Measurements from ENCODE around the gene PSEN1. TPM values are rescaled to one million over a fixed set of nuclear protein-coding genes. Genes with fewer than 3 reads are reported as not detected.
A peak's percentile ranks its signal among the peaks of the same experiment; 100 is the strongest.
"Not testable (repeated sequence)": the region's sequence is repeated elsewhere in the genome, so short reads cannot be mapped to it uniquely, and the experiment has no call there.

PSEN1 gene
- total and polyA plus RNA-seq, 5 donors: 12.8 to 32.0 (median 28.5) TPM

- Histone ChIP-seq H3K27ac (ENCODE audit: low read length) (no peak overlapping the region), H3K4me3 (ENCODE audit: low read length) (no peak overlapping the region), H3K4me1 (ENCODE audit: control insufficient read depth, insufficient read depth, low read length) (no peaks in the 10 kb centered on the region), H3K9me3 (ENCODE audit: control insufficient read depth, low read length) (no peaks in the 10 kb centered on the region), H3K27me3 (ENCODE audit: control insufficient read depth, insufficient read depth) (no peaks in the 10 kb centered on the region)
- WGBS: 74% methylated on average over 1 of the region's 1 CpG
- no peak for ATAC-seq
- DNase-seq: no peak
- intact Hi-C loops (cut with DNase I): no loop called here
Measured at GRCh38 chr14:73166399-73166798, 30.1 kb downstream of the PSEN1 start.

DNA sequence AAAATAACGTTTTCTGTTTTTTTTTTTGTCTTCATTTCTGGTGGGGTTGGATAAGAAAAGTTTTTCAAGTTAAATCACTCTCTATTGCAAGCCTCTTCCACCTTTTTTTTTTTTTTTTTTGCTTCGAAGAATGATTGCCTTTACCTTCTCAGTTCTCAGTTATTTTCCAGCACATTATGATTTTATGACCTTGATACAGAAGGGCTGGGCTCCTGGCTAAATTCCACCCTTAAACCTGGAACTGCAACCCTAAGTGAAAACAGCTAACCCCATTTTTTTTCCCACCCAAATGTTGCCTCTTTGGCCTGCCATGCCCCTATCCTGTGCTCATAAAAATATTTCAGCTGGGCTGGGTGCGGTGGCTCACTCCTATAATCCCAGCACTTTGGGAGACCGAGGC, 31.4 kb downstream of the PSEN1 start:
- 81% methylated on average over 4 of the region's 4 CpGs for WGBS
- ATAC-seq (no peak), DNase-seq (no peak)
- intact Hi-C loops (cut with DNase I): no loop called here
- no peak overlapping the region for H3K4me3 ChIP-seq (ENCODE audit: low read length)
- H3K27ac ChIP-seq (ENCODE audit: low read length): no peak overlapping the region
- H3K9me3 ChIP-seq (ENCODE audit: control insufficient read depth, low read length): no peaks in the 10 kb centered on the region
- no peaks in the 10 kb centered on the region for H3K27me3 ChIP-seq (ENCODE audit: control insufficient read depth, insufficient read depth)
- H3K4me1 ChIP-seq (ENCODE audit: control insufficient read depth, insufficient read depth, low read length): no peaks in the 10 kb centered on the region

- 82% methylated on average over 9 of the region's 9 CpGs for WGBS
- Histone ChIP-seq H3K9me3 (ENCODE audit: control insufficient read depth, low read length) (no peaks in the 10 kb centered on the region), H3K27me3 (ENCODE audit: control insufficient read depth, insufficient read depth) (no peaks in the 10 kb centered on the region), H3K4me1 (ENCODE audit: control insufficient read depth, insufficient read depth, low read length) (no peaks in the 10 kb centered on the region), H3K4me3 (ENCODE audit: low read length) (no peak overlapping the region), H3K27ac (ENCODE audit: low read length) (no peak overlapping the region)
- DNase-seq (no peak), ATAC-seq (no peak)
- intact Hi-C loops (cut with DNase I): no loop called here
Measured at GRCh38 chr14:73168274-73168673, 32.0 kb downstream of the PSEN1 start.

GRCh38 chr14:73168691-73169090, 32.4 kb downstream of the PSEN1 start:
- no peaks in the 10 kb centered on the region for H3K4me1 ChIP-seq (ENCODE audit: control insufficient read depth, insufficient read depth, low read length)
- WGBS: 91% methylated on average over 14 of the region's 14 CpGs
- no peak overlapping the region for H3K4me3 ChIP-seq (ENCODE audit: low read length)
- intact Hi-C loops (cut with DNase I): no loop called here
- no peak overlapping the region for H3K27ac ChIP-seq (ENCODE audit: low read length)
- ATAC-seq (no peak), DNase-seq (no peak)
- no peaks in the 10 kb centered on the region for H3K9me3 ChIP-seq (ENCODE audit: control insufficient read depth, low read length)
- no peaks in the 10 kb centered on the region for H3K27me3 ChIP-seq (ENCODE audit: control insufficient read depth, insufficient read depth)

- not testable (repeated sequence) for H3K9me3 ChIP-seq (ENCODE audit: control insufficient read depth, low read length); H3K4me3 ChIP-seq (ENCODE audit: low read length); H3K27me3 ChIP-seq (ENCODE audit: control insufficient read depth, insufficient read depth); DNase-seq; H3K27ac ChIP-seq (ENCODE audit: low read length); ATAC-seq; H3K4me1 ChIP-seq (ENCODE audit: control insufficient read depth, insufficient read depth, low read length)
- 88% methylated on average over 6 of the region's 6 CpGs for WGBS
- intact Hi-C loops (cut with DNase I): loop anchor here (5.0 to 10.0 kb wide), 3 partner anchors 105 to 305 kb away; no protein-coding TSS in a partner anchor
Measured at GRCh38 chr14:73169855-73170254, 33.5 kb downstream of the PSEN1 start.

GRCh38 chr14:73170686-73171085, 34.4 kb downstream of the PSEN1 start:
- Histone ChIP-seq H3K4me1 (ENCODE audit: control insufficient read depth, insufficient read depth, low read length) (no peaks in the 10 kb centered on the region), H3K4me3 (ENCODE audit: low read length) (no peak overlapping the region), H3K27me3 (ENCODE audit: control insufficient read depth, insufficient read depth) (no peaks in the 10 kb centered on the region), H3K9me3 (ENCODE audit: control insufficient read depth, low read length) (no peaks in the 10 kb centered on the region), H3K27ac (ENCODE audit: low read length) (no peak overlapping the region)
- 87% methylated on average over 11 of the region's 11 CpGs for WGBS
- ATAC-seq (no peak), DNase-seq (no peak)
- intact Hi-C loops (cut with DNase I): loop anchor here (5.0 to 10.0 kb wide), 3 partner anchors 104 to 304 kb away; no protein-coding TSS in a partner anchor

GRCh38 chr14:73172500-73172899, 36.2 kb downstream of the PSEN1 start:
- intact Hi-C loops (cut with DNase I): loop anchor here (5.0 to 10.0 kb wide), 3 partner anchors 102 to 302 kb away; no protein-coding TSS in a partner anchor

GRCh38 chr14:73173092-73173735, 36.9 kb downstream of the PSEN1 start:
- Histone ChIP-seq H3K9me3 (ENCODE audit: control insufficient read depth, low read length) (no peaks in the 10 kb centered on the region), H3K4me3 (ENCODE audit: low read length) (no peak overlapping the region), H3K4me1 (ENCODE audit: control insufficient read depth, insufficient read depth, low read length) (no peaks in the 10 kb centered on the region), H3K27ac (ENCODE audit: low read length) (no peak overlapping the region), H3K27me3 (ENCODE audit: control insufficient read depth, insufficient read depth) (no peaks in the 10 kb centered on the region)
- 47% methylated on average over 3 of the region's 3 CpGs for WGBS
- intact Hi-C loops (cut with DNase I): loop anchor here (5.0 to 10.0 kb wide), 3 partner anchors 102 to 302 kb away; no protein-coding TSS in a partner anchor
- ATAC-seq: peak in 1 of 2 donors; percentile 29
- no peak for DNase-seq

More at GRCh38 chr14:73172500-73172899, 36.2 kb downstream of the PSEN1 start:
- Histone ChIP-seq H3K4me1 (ENCODE audit: control insufficient read depth, insufficient read depth, low read length) (no peaks in the 10 kb centered on the region), H3K27me3 (ENCODE audit: control insufficient read depth, insufficient read depth) (no peaks in the 10 kb centered on the region), H3K27ac (ENCODE audit: low read length) (no peak overlapping the region), H3K9me3 (ENCODE audit: control insufficient read depth, low read length) (no peaks in the 10 kb centered on the region), H3K4me3 (ENCODE audit: low read length) (no peak overlapping the region)
- DNase-seq (no peak), ATAC-seq (no peak)
- 91% methylated on average over 3 of the region's 3 CpGs for WGBS

- DNase-seq (no peak), ATAC-seq (no peak)
- no peaks in the 10 kb centered on the region for H3K27me3 ChIP-seq (ENCODE audit: control insufficient read depth, insufficient read depth)
- peaks cover 3% of the 10 kb centered on the region for H3K4me1 ChIP-seq (ENCODE audit: control insufficient read depth, insufficient read depth, low read length)
- 60% methylated on average over 3 of the region's 3 CpGs for WGBS
- intact Hi-C loops (cut with DNase I): loop anchor here in 3 of 4 donors (10.0 kb wide), 2 partner anchors 98 to 298 kb away; no protein-coding TSS in a partner anchor
- H3K4me3 ChIP-seq (ENCODE audit: low read length): no peak overlapping the region
- H3K9me3 ChIP-seq (ENCODE audit: control insufficient read depth, low read length): no peaks in the 10 kb centered on the region
- peak overlapping the region; percentile 50 for H3K27ac ChIP-seq (ENCODE audit: low read length)
Measured at GRCh38 chr14:73176685-73177084, 40.4 kb downstream of the PSEN1 start.

GRCh38 chr14:73180385-73180805, 44.1 kb downstream of the PSEN1 start:
- H3K4me3 ChIP-seq (ENCODE audit: low read length): no peak overlapping the region
- DNase-seq (no peak), ATAC-seq (peak; percentile 75 to 89)
- H3K27me3 ChIP-seq (ENCODE audit: control insufficient read depth, insufficient read depth): no peaks in the 10 kb centered on the region
- no peak overlapping the region for H3K27ac ChIP-seq (ENCODE audit: low read length)
- intact Hi-C loops (cut with DNase I): no loop called here
- H3K4me1 ChIP-seq (ENCODE audit: control insufficient read depth, insufficient read depth, low read length): peaks cover 3% of the 10 kb centered on the region
- no peaks in the 10 kb centered on the region for H3K9me3 ChIP-seq (ENCODE audit: control insufficient read depth, low read length)

DNA sequence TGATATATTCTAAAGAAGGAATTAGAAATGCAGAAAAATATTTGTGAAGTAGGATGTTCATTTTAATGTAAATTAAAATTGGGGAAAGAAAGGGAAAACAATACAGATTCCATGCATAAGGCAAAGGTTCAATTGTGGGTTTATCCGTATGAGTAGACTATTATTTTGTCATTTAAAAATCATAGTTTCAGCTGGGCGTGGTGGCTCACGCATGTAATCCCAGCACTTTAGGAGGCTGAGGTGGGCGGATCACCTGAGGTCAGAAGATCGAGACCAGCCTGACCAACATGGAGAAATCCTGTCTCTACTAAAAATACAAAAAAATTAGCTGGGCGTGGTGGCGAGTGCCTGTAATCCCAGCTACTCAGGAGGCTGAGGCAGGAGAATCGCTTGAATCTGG, 44.7 kb downstream of the PSEN1 start:
- ATAC-seq; H3K27me3 ChIP-seq (ENCODE audit: control insufficient read depth, insufficient read depth); H3K4me1 ChIP-seq (ENCODE audit: control insufficient read depth, insufficient read depth, low read length); H3K4me3 ChIP-seq (ENCODE audit: low read length); intact Hi-C loops (cut with DNase I); DNase-seq; H3K27ac ChIP-seq (ENCODE audit: low read length); H3K9me3 ChIP-seq (ENCODE audit: control insufficient read depth, low read length): not testable (repeated sequence)
- WGBS: 93% methylated on average over 8 of the region's 8 CpGs

Measured in right cardiac atrium (tissue), 5 donors.